Colonic mucosa (tissue), 4 donors: Measurements from ENCODE around the gene HBEGF. TPM values are rescaled to one million over a fixed set of nuclear protein-coding genes. Genes with fewer than 3 reads are reported as not detected.

ENCODE experiments used
- DNase-seq: peaks from one replicate; pipeline ENCODE4 v3.0.0-alpha.2; 2020
- H3K27ac ChIP-seq: fragments of 200-600 bp; one replicate; pipeline ENCODE4 v1.8.0; 2021
- H3K27me3 ChIP-seq: fragments of 200-600 bp; one replicate; pipeline ENCODE4 v1.8.0; 2021
- H3K36me3 ChIP-seq: fragments of 200-600 bp; one replicate; pipeline ENCODE4 v1.8.0; 2021
- H3K4me1 ChIP-seq: fragments of 200-600 bp; one replicate; pipeline ENCODE4 v1.8.0; 2021; ENCODE audit warnings: mild to moderate bottlenecking
- H3K4me3 ChIP-seq: fragments of 200-600 bp; one replicate; pipeline ENCODE4 v1.8.0; 2021
- H3K9ac ChIP-seq, 2 donors: one replicate each; pipeline ENCODE4 v1.7.0; 2013; ENCODE audit warnings: control low read depth in 2 of 2, low read depth in 2 of 2, low read length in 2 of 2
- H3K9me3 ChIP-seq: fragments of 200-600 bp; one replicate; pipeline ENCODE4 v1.8.0; 2021
- intact Hi-C: fragments of 100-400 bp; cut with DNase I; formaldehyde crosslinking; loops from one replicate; pipeline ENCODE4 v1.14.1; 2022
- total RNA-seq, 2 donors: library from RNA; stranded (reverse); fragmentation: NEBNext Ultra II Directional in 1 of 2; extraction: Animal tissue kit (Norgen Biotek cat#: 25700) in 1 of 2; gene quantifications; one replicate each; pipeline ENCODE4 v1.2.1, GENCODE V29; 2021
- TF ChIP-seq, protein P1 (sequence below): fragments of 200-600 bp; IDR thresholded peaks from one replicate; pipeline ENCODE4 v1.8.0; 2022; ENCODE audit warnings: antibody characterized with exemption, mild to moderate bottlenecking
- donor health status: healthy.
- donor health status: DM: no; HTN: no; CAD: no.
- donor health status: DM: no; HTN: no; CAD: no.

The HBEGF gene
- total RNA-seq, 2 donors from 2014 or later: 4.3 to 14.6 TPM

DNA sequence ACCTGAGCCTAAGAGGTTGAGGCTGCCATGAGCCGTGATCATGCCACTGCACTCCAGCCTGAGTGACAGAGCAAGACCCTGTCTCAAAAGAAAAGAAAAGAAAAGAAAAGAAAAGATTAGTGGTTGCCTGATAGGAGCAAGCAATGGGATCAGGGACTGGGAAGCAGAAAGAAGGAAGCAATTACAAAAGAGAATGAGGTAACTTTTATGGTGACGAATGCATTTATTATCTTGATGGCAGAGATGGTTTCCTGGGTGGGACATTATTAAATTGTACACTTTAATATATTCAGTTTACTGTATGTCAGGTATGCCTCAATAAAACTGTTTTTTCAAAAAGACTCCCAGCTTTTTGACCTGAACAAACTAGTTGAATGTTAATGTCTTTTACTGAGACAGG lies 36.0 kb downstream of the HBEGF start:
- peak overlapping the region; percentile 54 for H3K27ac ChIP-seq
- intact Hi-C loops: no loop called here
- TF ChIP-seq, protein P1, sequence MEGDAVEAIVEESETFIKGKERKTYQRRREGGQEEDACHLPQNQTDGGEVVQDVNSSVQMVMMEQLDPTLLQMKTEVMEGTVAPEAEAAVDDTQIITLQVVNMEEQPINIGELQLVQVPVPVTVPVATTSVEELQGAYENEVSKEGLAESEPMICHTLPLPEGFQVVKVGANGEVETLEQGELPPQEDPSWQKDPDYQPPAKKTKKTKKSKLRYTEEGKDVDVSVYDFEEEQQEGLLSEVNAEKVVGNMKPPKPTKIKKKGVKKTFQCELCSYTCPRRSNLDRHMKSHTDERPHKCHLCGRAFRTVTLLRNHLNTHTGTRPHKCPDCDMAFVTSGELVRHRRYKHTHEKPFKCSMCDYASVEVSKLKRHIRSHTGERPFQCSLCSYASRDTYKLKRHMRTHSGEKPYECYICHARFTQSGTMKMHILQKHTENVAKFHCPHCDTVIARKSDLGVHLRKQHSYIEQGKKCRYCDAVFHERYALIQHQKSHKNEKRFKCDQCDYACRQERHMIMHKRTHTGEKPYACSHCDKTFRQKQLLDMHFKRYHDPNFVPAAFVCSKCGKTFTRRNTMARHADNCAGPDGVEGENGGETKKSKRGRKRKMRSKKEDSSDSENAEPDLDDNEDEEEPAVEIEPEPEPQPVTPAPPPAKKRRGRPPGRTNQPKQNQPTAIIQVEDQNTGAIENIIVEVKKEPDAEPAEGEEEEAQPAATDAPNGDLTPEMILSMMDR: no peak

DNA sequence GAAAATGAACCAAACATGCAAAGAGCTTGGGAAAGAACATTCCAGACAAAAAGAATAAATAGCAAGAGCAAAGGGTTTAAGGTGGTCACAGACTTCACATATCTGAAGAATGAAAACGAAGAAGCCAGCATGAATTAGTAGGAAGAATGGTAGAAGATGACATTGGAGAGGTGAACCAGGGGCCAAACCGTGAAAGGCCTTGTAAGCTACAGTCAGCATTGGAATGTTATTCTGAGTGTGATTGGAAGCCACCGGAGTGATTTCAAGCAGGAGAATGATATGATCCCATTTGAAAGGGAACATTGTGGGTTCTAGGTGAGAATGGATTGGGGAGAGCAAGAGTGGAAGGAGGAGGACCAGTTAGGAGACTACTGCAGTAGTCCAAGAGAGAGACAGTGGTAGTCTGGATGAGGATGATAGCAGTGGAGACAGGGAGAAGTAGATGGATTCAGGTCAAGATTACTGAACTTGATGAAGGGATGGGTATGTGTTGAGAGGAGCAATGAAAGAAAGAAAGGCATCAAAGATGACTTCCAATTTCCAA lies 36.6 kb downstream of the HBEGF start:
- Histone ChIP-seq H3K27ac (no peak overlapping the region), H3K27me3 (no peaks in the 10 kb centered on the region), H3K4me3 (no peak overlapping the region), H3K4me1 (no peaks in the 10 kb centered on the region), H3K9me3 (no peaks in the 10 kb centered on the region), H3K36me3 (no peaks in the 10 kb centered on the region), H3K9ac (no peak overlapping the region)
- no peak for DNase-seq
- intact Hi-C loops: no loop called here
- TF ChIP-seq, protein P1: no peak

More for the DNA sequence above, 36.0 kb downstream of the HBEGF start:
- Histone ChIP-seq H3K27me3 (no peaks in the 10 kb centered on the region), H3K9ac (no peak overlapping the region), H3K9me3 (no peaks in the 10 kb centered on the region), H3K4me1 (no peaks in the 10 kb centered on the region), H3K4me3 (no peak overlapping the region), H3K36me3 (no peaks in the 10 kb centered on the region)
- no peak for DNase-seq

DNA sequence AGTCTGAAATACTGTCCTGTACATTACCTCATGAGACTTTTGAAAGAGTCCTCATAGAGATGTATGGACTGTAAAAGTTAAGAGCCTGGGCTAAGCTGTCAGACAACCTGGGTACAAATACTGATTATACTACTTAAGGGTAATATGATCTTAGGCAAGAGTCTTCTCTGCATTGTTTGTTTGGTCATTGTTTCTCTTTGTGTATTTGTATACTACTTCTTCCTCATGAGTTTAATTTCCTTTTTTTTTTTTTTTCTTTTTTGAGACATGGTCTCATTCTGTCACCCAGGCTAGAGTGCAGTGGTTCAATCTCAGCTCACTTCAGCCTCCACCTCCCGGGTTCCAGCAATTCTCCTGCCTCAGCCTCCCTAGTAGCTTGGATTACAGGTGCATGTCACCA lies 40.9 kb downstream of the HBEGF start:
- DNase-seq: no peak
- Histone ChIP-seq H3K4me3 (no peak overlapping the region), H3K27ac (no peak overlapping the region), H3K9me3 (no peaks in the 10 kb centered on the region), H3K9ac (no peak overlapping the region), H3K4me1 (no peaks in the 10 kb centered on the region), H3K36me3 (no peaks in the 10 kb centered on the region), H3K27me3 (no peaks in the 10 kb centered on the region)
- TF ChIP-seq, protein P1: no peak
- intact Hi-C loops: no loop called here

DNA sequence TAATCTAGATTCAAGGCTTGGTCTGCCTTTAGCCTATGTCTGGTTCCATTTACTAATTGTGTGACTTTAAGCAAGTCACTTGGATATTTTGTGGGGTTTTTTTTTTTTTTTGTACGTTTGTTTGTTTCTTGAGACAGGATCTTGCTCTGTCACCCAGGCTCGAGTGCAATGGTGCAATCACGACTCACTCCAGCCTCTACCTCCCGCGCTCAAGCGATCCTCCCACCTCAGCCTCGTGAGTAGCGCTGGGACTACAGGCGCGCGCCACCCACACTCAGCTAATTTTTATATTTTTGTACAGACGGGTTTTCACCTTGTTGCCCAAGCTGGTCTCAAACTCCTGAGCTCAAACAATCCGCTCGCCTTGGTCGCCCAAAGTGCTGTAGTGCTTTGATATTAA lies 42.4 kb downstream of the HBEGF start:
- intact Hi-C loops: no loop called here
- Histone ChIP-seq H3K27ac (no peak overlapping the region), H3K4me3 (no peak overlapping the region)

DNA sequence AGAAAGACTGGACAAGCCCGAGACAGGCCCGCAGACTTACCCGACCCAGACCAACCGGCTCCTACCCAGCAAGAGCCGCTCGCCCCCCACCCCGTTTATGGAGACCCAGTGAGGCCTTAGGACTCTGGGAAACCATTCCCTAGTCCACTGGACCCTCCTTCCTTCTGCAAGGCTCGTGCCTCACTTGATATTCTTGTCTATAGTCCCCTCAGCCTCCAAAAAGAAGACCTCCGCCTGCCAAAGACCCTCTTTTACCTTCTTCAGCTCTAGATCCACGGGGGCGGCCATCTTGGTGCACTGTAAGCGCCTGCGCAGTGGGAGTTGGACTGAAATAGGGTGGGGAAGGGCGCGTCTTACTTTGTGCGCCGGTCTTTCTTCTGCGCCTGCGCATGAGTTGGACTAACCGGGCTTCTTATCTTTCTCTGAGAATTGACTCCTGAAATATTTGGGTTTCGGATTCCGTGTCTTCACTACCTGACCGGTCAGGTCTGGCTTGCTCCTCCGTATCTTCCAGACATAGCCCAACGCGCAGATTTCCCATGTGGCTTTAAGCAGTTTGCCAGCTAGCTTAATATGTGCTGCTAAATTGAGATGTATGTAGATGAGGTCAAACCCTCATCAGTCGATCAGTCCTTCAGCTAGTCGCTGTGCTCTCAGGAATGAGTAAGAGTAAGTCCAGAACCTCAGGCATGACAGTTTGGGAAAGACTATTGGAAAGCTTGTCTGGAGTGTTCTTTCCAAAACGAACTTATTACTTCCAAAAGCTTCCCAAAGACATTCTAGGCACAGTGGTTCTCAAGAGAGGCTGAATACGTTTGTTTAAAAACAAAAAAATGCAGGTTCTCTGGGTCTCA lies 43.4 kb downstream of the HBEGF start, which contains the start of gene PFDN1:
Gene PFDN1, minus strand, starts transcription at position 316 of the 854 bp plus-strand sequence. Its CDS starts 28 bp downstream, at position 288.
- Histone ChIP-seq H3K4me1 (no peaks in the 10 kb centered on the region), H3K27ac (peak within 1 kb of the TSS; percentile 34), H3K4me3 (peak within 1 kb of the TSS; percentile 84), H3K27me3 (no peaks in the 10 kb centered on the region), H3K9me3 (no peaks in the 10 kb centered on the region), H3K9ac (peak within 1 kb of the TSS; percentile 78 to 84), H3K36me3 (no peaks in the 10 kb centered on the region)
- TF ChIP-seq, protein P1: no peak
- peak; percentile 96 for DNase-seq
- intact Hi-C loops: no loop called here

More for the DNA sequence above, 42.4 kb downstream of the HBEGF start:
- DNase-seq: no peak
- H3K27me3 ChIP-seq: no peaks in the 10 kb centered on the region
- no peaks in the 10 kb centered on the region for H3K9me3 ChIP-seq
- H3K4me1 ChIP-seq: no peaks in the 10 kb centered on the region
- H3K36me3 ChIP-seq: no peaks in the 10 kb centered on the region
- TF ChIP-seq, protein P1: no peak
- H3K9ac ChIP-seq: no peak overlapping the region
